Stomach (tissue), 9 donors: ENCODE measurements around the gene M1AP. TPM values are rescaled to one million over a fixed set of nuclear protein-coding genes. Genes with fewer than 3 reads are reported as not detected.

Experiments used
- DNase-seq, 2 donors: peaks; one replicate each; pipeline versions ENCODE4 v3.0.0 to v3.0.0-alpha.2; 2013 to 2019
- H3K27ac ChIP-seq, 5 donors: fragments of 200-600 bp in 4 of 5; sonication (generic) in 4 of 5; one replicate each; pipeline ENCODE4 v1.5.1; 2013 to 2019; ENCODE audit warnings: mild to moderate bottlenecking in 1 of 5, moderate library complexity in 1 of 5
- H3K27me3 ChIP-seq, 3 donors: fragments of 200-600 bp; sonication (generic); one replicate each; pipeline ENCODE4 v1.5.1; 2017 to 2019; ENCODE audit warnings: mixed run types in 1 of 3
- H3K36me3 ChIP-seq, 4 donors: fragments of 200-600 bp; sonication (generic); 1 replicate in 3 of 4; 2 replicates in 1 of 4; pipeline ENCODE4 v1.5.1; 2016 to 2019
- H3K4me1 ChIP-seq, 4 donors: fragments of 200-600 bp; sonication (generic); one replicate each; pipeline ENCODE4 v1.5.1; 2016 to 2019
- H3K4me3 ChIP-seq, 4 donors: fragments of 200-600 bp; sonication (generic) in 3 of 4; one replicate each; pipeline ENCODE4 v1.5.1; 2016 to 2019; ENCODE audit warnings: mild to moderate bottlenecking in 1 of 4
- H3K9me3 ChIP-seq, 4 donors: fragments of 200-600 bp; sonication (generic); one replicate each; pipeline ENCODE4 v1.5.1; 2016 to 2019
- CTCF ChIP-seq, 7 experiments: fragments of 450-650 bp in 4 of 7; fragments of 200-600 bp in 3 of 7; sonication (generic) in 3 of 7; IDR thresholded peaks; one replicate each; pipeline ENCODE4 v1.5.1; 2016 to 2019; ENCODE audit warnings: antibody characterized with exemption in 7 of 7, control low read depth in 2 of 7, mild to moderate bottlenecking in 1 of 7
- EP300 ChIP-seq: sonication (generic); formaldehyde crosslinking; IDR thresholded peaks from one replicate; pipeline ENCODE4 v1.6.1; 2017; ENCODE audit warnings: antibody characterized with exemption
- POLR2A ChIP-seq, 4 donors: fragments of 450-650 bp; IDR thresholded peaks; one replicate each; pipeline ENCODE4 v1.6.1; 2016; ENCODE audit warnings: antibody characterized with exemption in 4 of 4, control low read depth in 2 of 4, mild to moderate bottlenecking in 1 of 4, moderate library complexity in 1 of 4
- POLR2AphosphoS5 ChIP-seq, 3 donors: sonication (generic); formaldehyde crosslinking; IDR thresholded peaks; one replicate each; pipeline ENCODE4 v1.6.1; 2016; ENCODE audit warnings: antibody characterized with exemption in 3 of 3
- WGBS, 5 donors: extraction: QIAGEN DNeasy Blood & Tissue Kit in 3 of 5; methylation state at CpG; one replicate each; pipeline versions ENCODE4 v1.1.5 to v1.1.7; 2013 to 2018; 5-methylcytosine and 5-hydroxymethylcytosine counted together
- intact Hi-C: fragments of 100-400 bp; cut with DNase I; formaldehyde crosslinking; loops from one replicate; pipeline ENCODE4 v1.15.1; 2023; ENCODE audit warnings: low total_unique reads
- polyA plus RNA-seq, 3 donors: library from polyadenylated mRNA; stranded (reverse); fragments of 200-250 nt; gene quantifications; one replicate each; pipeline ENCODE4 v1.2.3, GENCODE V29; 2013
- total RNA-seq, 5 donors: library from RNA; depleted of rRNA; stranded (reverse); fragments of >200 nt; gene quantifications; one replicate each; pipeline versions ENCODE4 v1.1.0 to v1.2.3, GENCODE V29; 2014 to 2016
- donor health status: healthy with polysubstance abuse.
- donor health status: Bipolar disorder and iron deficiency.
- donor health status: healthy.

The M1AP gene
- total and polyA plus RNA-seq, 8 donors: 0.18 to 27.1 (median 0.31) TPM; not detected in 3

- DNase-seq: peak in 1 of 2 donors; percentile 63
- no peaks in the 10 kb centered on the region for H3K9me3 ChIP-seq
- H3K4me1 ChIP-seq: peaks cover 25 to 41% (median 34%) of the 10 kb centered on the region in 4 donors
- H3K36me3 ChIP-seq: peaks cover 10 to 40% (median 29%) of the 10 kb centered on the region in 4 donors
- no peak overlapping the region for H3K27ac ChIP-seq
- no peak overlapping the region for H3K4me3 ChIP-seq
- no peaks in the 10 kb centered on the region for H3K27me3 ChIP-seq
- no peak for TF ChIP-seq POLR2AphosphoS5 (IDR thresholded peaks at IDR 0.05)
- TF ChIP-seq POLR2A (IDR thresholded peaks at IDR 0.05): no peak
- TF ChIP-seq EP300: no peak
- TF ChIP-seq CTCF (IDR thresholded peaks at IDR 0.05): peak in 2 of 7 experiments; percentile 8 to 11
- intact Hi-C loops: loop anchor here (10.0 kb wide), 1 partner anchor 53 kb away; no protein-coding TSS in a partner anchor
Observed at GRCh38 chr2:74532222-74532621, 115.9 kb downstream of the M1AP start.

GRCh38 chr2:74531666-74532065, 116.5 kb downstream of the M1AP start:
- no peak for DNase-seq
- Histone ChIP-seq H3K27ac (no peak overlapping the region), H3K9me3 (no peaks in the 10 kb centered on the region), H3K4me3 (no peak overlapping the region), H3K36me3 (peaks cover 16 to 46% (median 35%) of the 10 kb centered on the region in 4 donors), H3K27me3 (no peaks in the 10 kb centered on the region), H3K4me1 (peaks cover 25 to 41% (median 35%) of the 10 kb centered on the region in 4 donors)
- no peak for TF ChIP-seq CTCF (IDR thresholded peaks at IDR 0.05)
- no peak for TF ChIP-seq POLR2A (IDR thresholded peaks at IDR 0.05)
- TF ChIP-seq POLR2AphosphoS5 (IDR thresholded peaks at IDR 0.05): no peak
- TF ChIP-seq EP300: no peak
- 86 to 92% (median 88%) methylated on average over 7 of the region's 7 CpGs for WGBS, 5 donors
- intact Hi-C loops: loop anchor here (10.0 kb wide), 1 partner anchor 53 kb away; no protein-coding TSS in a partner anchor

- intact Hi-C loops: loop anchor here (10.0 kb wide), 1 partner anchor 54 kb away; no protein-coding TSS in a partner anchor
- peak; percentile 41 to 76 for DNase-seq
- WGBS, 5 donors: 1 to 3% (median 2%) methylated on average over 24 to 54 of the region's 54 CpGs
Observed at GRCh38 chr2:74530239-74531187, 117.6 kb downstream of the M1AP start.

More at GRCh38 chr2:74530239-74531187, 117.6 kb downstream of the M1AP start:
- Histone ChIP-seq H3K4me1 (peaks cover 25 to 50% (median 35%) of the 10 kb centered on the region in 4 donors), H3K27me3 (no peaks in the 10 kb centered on the region), H3K36me3 (peaks cover 23 to 57% (median 45%) of the 10 kb centered on the region in 4 donors), H3K4me3 (peak overlapping the region; percentile 78 to 94 (median 92)), H3K27ac (peak overlapping the region; percentile 68 to 96 (median 91)), H3K9me3 (no peaks in the 10 kb centered on the region)
- TF ChIP-seq POLR2AphosphoS5 (IDR thresholded peaks at IDR 0.05) (no peak), POLR2A (IDR thresholded peaks at IDR 0.05) (no peak), CTCF (IDR thresholded peaks at IDR 0.05) (no peak), EP300 (no peak)
